ENCODE data around the gene C1orf198. TPM values are rescaled to one million over a fixed set of nuclear protein-coding genes. Genes with fewer than 3 reads are reported as not detected.

Gene C1orf198
- total and polyA plus RNA-seq, 2 experiments from 2014 or later = 76.2 to 123 TPM

DNA sequence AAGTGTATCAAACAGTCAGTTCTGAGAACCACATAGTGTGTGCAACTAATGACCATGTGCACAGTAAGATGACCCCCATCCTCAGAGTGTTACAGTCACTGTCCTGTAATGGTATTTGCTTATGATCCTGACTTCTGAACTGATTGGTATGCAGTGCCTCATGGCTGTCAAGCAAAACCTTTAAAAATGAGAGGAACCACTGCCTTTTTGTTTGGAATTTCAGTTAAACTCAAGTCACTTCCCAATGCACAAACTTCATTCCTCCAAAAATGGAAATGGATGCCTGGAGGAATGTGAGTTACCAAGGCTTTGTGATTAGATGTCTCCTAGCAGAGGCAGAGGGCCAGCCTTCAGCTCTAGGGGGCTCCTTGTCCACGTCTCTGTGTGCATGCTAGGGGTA is 10.5 kb downstream of the C1orf198 start:
- H3K9me3 ChIP-seq (ENCODE audit: low read depth) = no peaks in the 10 kb centered on the region
- TF ChIP-seq EZH2 (IDR thresholded peaks at IDR 0.05; ENCODE audit: insufficient read depth, poor library complexity, severe bottlenecking) (no peak), EZH2phosphoT487 (IDR thresholded peaks at IDR 0.05; ENCODE audit: insufficient read depth, low read depth) (no peak)
- peaks cover 23% of the 10 kb centered on the region for H4K20me1 ChIP-seq (ENCODE audit: insufficient read depth)
- peaks cover 34% of the 10 kb centered on the region for H3K4me1 ChIP-seq (ENCODE audit: insufficient read depth)
- no peak overlapping the region for H3K4me3 ChIP-seq
- peak; percentile 48 for DNase-seq
- in situ Hi-C loops (cut with MboI) = no loop called here
- no peaks in the 10 kb centered on the region for H3K9me2 ChIP-seq (ENCODE audit: insufficient read depth)
- no peak overlapping the region for H3K9ac ChIP-seq
- 79 to 83% methylated on average over 1 of the region's 1 CpG for WGBS, 2 experiments (ENCODE audit: low coverage in 1 of 2, low lambda C conversion rate in 2 of 2, missing lambda C conversion rate in 2 of 2)
- no peak overlapping the region for H3K27ac ChIP-seq
- peaks cover 29% of the 10 kb centered on the region for H3K36me3 ChIP-seq (ENCODE audit: low read depth)
- H3K79me2 ChIP-seq (ENCODE audit: insufficient read depth) = peaks cover 100% of the 10 kb centered on the region
- peaks cover 8% of the 10 kb centered on the region; the same call in 1 of the 2 replicates for H3F3A ChIP-seq (ENCODE audit: insufficient read depth)
- H3K27me3 ChIP-seq (replicated peaks; ENCODE audit: insufficient read depth) = no peaks in the 10 kb centered on the region
- no peak overlapping the region for H2AFZ ChIP-seq
- H3K4me2 ChIP-seq (ENCODE audit: unreplicated experiment) = no peak overlapping the region

DNA sequence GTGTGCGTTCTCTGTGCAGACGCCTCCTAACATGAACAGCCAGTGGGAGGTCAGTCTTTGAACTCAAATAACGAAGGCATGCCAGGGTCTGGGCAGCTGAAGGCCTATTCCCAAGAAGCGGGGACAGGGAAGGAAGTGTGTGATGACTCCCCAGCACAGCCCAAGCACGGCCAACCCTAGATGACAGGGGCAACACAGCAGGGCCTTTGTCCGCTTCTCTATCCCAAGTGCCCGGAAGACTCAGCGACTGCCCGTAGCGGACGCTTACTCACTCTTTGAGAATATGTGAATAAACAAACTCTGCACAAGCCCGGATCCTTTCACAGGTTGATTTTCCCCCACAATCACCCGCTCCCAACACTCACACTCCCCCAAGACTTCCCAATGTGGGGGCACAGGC is 11.2 kb downstream of the C1orf198 start:
- TF ChIP-seq EZH2 (IDR thresholded peaks at IDR 0.05; ENCODE audit: insufficient read depth, poor library complexity, severe bottlenecking) (no peak), EZH2phosphoT487 (IDR thresholded peaks at IDR 0.05; ENCODE audit: insufficient read depth, low read depth) (no peak)
- no peaks in the 10 kb centered on the region for H3K27me3 ChIP-seq (replicated peaks; ENCODE audit: insufficient read depth)
- H3K9me3 ChIP-seq (ENCODE audit: low read depth) = no peaks in the 10 kb centered on the region
- H3F3A ChIP-seq (ENCODE audit: insufficient read depth) = peaks cover 8% of the 10 kb centered on the region; the same call in 1 of the 2 replicates
- no peaks in the 10 kb centered on the region for H3K9me2 ChIP-seq (ENCODE audit: insufficient read depth)
- no peak overlapping the region for H2AFZ ChIP-seq
- peaks cover 100% of the 10 kb centered on the region for H3K79me2 ChIP-seq (ENCODE audit: insufficient read depth)
- H3K4me2 ChIP-seq (ENCODE audit: unreplicated experiment) = no peak overlapping the region
- H3K4me1 ChIP-seq (ENCODE audit: insufficient read depth) = peaks cover 26% of the 10 kb centered on the region
- DNase-seq = no peak
- H3K36me3 ChIP-seq (ENCODE audit: low read depth) = peaks cover 37% of the 10 kb centered on the region
- no peak overlapping the region for H3K4me3 ChIP-seq
- in situ Hi-C loops (cut with MboI) = no loop called here
- 93 to 97% methylated on average over 13 of the region's 13 CpGs for WGBS, 2 experiments (ENCODE audit: low coverage in 1 of 2, low lambda C conversion rate in 2 of 2, missing lambda C conversion rate in 2 of 2)
- H4K20me1 ChIP-seq (ENCODE audit: insufficient read depth) = peaks cover 23% of the 10 kb centered on the region
- no peak overlapping the region for H3K27ac ChIP-seq
- H3K9ac ChIP-seq = no peak overlapping the region

DNA sequence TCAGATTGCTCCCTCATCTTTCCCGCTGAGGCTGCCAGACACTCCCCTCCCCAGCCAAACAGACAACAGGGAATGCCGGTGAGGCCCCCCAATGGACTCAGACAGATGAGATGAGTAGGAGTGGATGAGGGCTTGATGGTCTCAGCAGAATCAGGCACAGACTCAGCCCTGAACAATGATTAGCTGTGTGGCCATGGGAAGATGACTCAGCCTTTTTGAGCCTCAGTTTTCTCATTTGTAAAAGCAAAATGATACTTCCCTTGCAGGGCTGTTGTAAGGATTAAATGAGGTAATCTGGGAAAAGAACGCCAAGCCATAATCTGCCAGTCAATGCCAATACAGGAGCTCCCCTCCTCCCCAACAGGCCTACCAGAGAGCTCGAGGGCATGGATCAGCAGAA is 12.4 kb downstream of the C1orf198 start:
- DNase-seq = no peak
- 72 to 75% methylated on average over 4 of the region's 4 CpGs for WGBS, 2 experiments (ENCODE audit: low coverage in 1 of 2, low lambda C conversion rate in 2 of 2, missing lambda C conversion rate in 2 of 2)
- Histone ChIP-seq H3K79me2 (ENCODE audit: insufficient read depth) (peaks cover 100% of the 10 kb centered on the region), H3K4me3 (no peak overlapping the region), H3K9me2 (ENCODE audit: insufficient read depth) (no peaks in the 10 kb centered on the region), H3K9ac (no peak overlapping the region), H2AFZ (no peak overlapping the region), H3K27ac (no peak overlapping the region), H3K4me1 (ENCODE audit: insufficient read depth) (peaks cover 33% of the 10 kb centered on the region), H4K20me1 (ENCODE audit: insufficient read depth) (peaks cover 29% of the 10 kb centered on the region), H3K36me3 (ENCODE audit: low read depth) (peaks cover 41% of the 10 kb centered on the region), H3K4me2 (ENCODE audit: unreplicated experiment) (no peak overlapping the region), H3K27me3 (replicated peaks; ENCODE audit: insufficient read depth) (no peaks in the 10 kb centered on the region), H3K9me3 (ENCODE audit: low read depth) (no peaks in the 10 kb centered on the region), H3F3A (ENCODE audit: insufficient read depth) (peaks cover 8% of the 10 kb centered on the region; the same call in 1 of the 2 replicates)
- no peak for TF ChIP-seq EZH2phosphoT487 (IDR thresholded peaks at IDR 0.05; ENCODE audit: insufficient read depth, low read depth)
- no peak for TF ChIP-seq EZH2 (IDR thresholded peaks at IDR 0.05; ENCODE audit: insufficient read depth, poor library complexity, severe bottlenecking)
- in situ Hi-C loops (cut with MboI) = no loop called here

DNA sequence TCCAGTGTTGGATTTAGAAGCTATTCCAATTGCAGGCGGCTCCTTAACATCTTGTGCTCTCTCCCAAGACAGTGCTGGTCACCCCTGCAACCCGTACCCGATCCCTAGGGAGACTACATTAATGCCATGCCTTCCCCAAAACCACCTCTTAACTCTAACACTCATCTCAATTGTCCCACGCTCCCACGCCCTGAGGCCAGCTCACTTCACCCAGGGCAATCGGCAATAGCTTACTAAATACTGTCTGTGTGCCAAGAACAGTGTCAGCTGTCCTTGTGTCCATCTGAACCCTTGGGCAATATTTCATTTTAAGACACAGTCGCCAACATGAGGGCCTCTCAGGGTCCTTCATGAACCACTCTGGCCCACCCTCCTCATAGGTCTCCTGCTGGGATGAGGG is 13.9 kb downstream of the C1orf198 start:
- Histone ChIP-seq H3F3A (ENCODE audit: insufficient read depth) (peaks cover 7% of the 10 kb centered on the region; the same call in 1 of the 2 replicates), H4K20me1 (ENCODE audit: insufficient read depth) (peaks cover 29% of the 10 kb centered on the region; the same call in 1 of the 2 replicates), H3K27me3 (replicated peaks; ENCODE audit: insufficient read depth) (no peaks in the 10 kb centered on the region), H3K4me2 (ENCODE audit: unreplicated experiment) (no peak overlapping the region), H3K36me3 (ENCODE audit: low read depth) (peaks cover 41% of the 10 kb centered on the region), H3K27ac (no peak overlapping the region), H3K4me3 (no peak overlapping the region), H3K9me3 (ENCODE audit: low read depth) (no peaks in the 10 kb centered on the region), H3K4me1 (ENCODE audit: insufficient read depth) (peaks cover 47% of the 10 kb centered on the region), H2AFZ (no peak overlapping the region), H3K9me2 (ENCODE audit: insufficient read depth) (no peaks in the 10 kb centered on the region), H3K9ac (no peak overlapping the region), H3K79me2 (ENCODE audit: insufficient read depth) (peaks cover 97% of the 10 kb centered on the region)
- in situ Hi-C loops (cut with MboI) = no loop called here
- TF ChIP-seq EZH2 (IDR thresholded peaks at IDR 0.05; ENCODE audit: insufficient read depth, poor library complexity, severe bottlenecking) = no peak
- no peak for DNase-seq
- WGBS, 2 experiments (ENCODE audit: low coverage in 1 of 2, low lambda C conversion rate in 2 of 2, missing lambda C conversion rate in 2 of 2) = 96 to 98% methylated on average over 7 of the region's 7 CpGs

DNA sequence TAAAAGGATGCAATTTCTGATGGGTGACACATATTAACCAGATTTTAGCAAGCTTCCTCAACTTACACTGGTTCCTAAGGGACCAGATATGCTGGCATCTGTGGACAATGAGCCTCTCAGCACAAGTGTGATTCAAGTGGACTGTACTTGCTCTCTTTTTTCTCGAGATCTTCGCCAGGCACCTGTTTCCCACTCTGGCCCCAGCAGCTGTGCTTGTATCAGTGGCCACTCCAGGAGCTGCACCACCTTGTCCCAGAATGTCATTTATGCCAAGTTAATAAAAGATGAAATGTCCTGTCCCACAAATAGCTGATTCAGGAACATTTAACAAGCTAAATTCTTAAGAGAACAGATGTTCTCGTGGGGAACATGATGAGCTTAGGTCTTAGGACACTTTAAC is 14.6 kb downstream of the C1orf198 start:
- no peak overlapping the region for H2AFZ ChIP-seq
- H3K27ac ChIP-seq = no peak overlapping the region
- no peak overlapping the region for H3K4me3 ChIP-seq
- peaks cover 12% of the 10 kb centered on the region; the same call in 1 of the 2 replicates for H3F3A ChIP-seq (ENCODE audit: insufficient read depth)
- 97 to 100% methylated on average over 3 of the region's 3 CpGs for WGBS, 2 experiments (ENCODE audit: low coverage in 1 of 2, low lambda C conversion rate in 2 of 2, missing lambda C conversion rate in 2 of 2)
- no peak for DNase-seq
- in situ Hi-C loops (cut with MboI) = no loop called here
- no peaks in the 10 kb centered on the region for H3K9me3 ChIP-seq (ENCODE audit: low read depth)
- peaks cover 41% of the 10 kb centered on the region for H3K36me3 ChIP-seq (ENCODE audit: low read depth)
- H3K4me2 ChIP-seq (ENCODE audit: unreplicated experiment) = no peak overlapping the region
- peaks cover 54% of the 10 kb centered on the region for H3K4me1 ChIP-seq (ENCODE audit: insufficient read depth)
- H3K79me2 ChIP-seq (ENCODE audit: insufficient read depth) = peaks cover 95% of the 10 kb centered on the region
- H3K27me3 ChIP-seq (replicated peaks; ENCODE audit: insufficient read depth) = no peaks in the 10 kb centered on the region
- no peak overlapping the region for H3K9ac ChIP-seq
- H3K9me2 ChIP-seq (ENCODE audit: insufficient read depth) = no peaks in the 10 kb centered on the region
- no peak for TF ChIP-seq EZH2phosphoT487 (IDR thresholded peaks at IDR 0.05; ENCODE audit: insufficient read depth, low read depth)
- TF ChIP-seq EZH2 (IDR thresholded peaks at IDR 0.05; ENCODE audit: insufficient read depth, poor library complexity, severe bottlenecking) = no peak
- H4K20me1 ChIP-seq (ENCODE audit: insufficient read depth) = peaks cover 34% of the 10 kb centered on the region; the same call in 1 of the 2 replicates

Measured in GM23248 (cell line).